WI38 (cell line): ENCODE measurements around the gene LPP.

Experiments used
- H3K4me3 ChIP-seq: 2 replicates; pipeline ENCODE4 v1.5.1; 2011; ENCODE audit warnings: low read depth, mild to moderate bottlenecking, control low read depth, low read length
- CTCF ChIP-seq: IDR thresholded peaks from 2 replicates; pipeline ENCODE4 v1.5.1; 2012; ENCODE audit warnings: low read depth, mild to moderate bottlenecking, control low read depth, low read length

Gene LPP

GRCh38 chr3:188177721-188178120, 23.8 kb downstream of the LPP start:
- no peak for TF ChIP-seq CTCF
- no peak overlapping the region for H3K4me3 ChIP-seq

GRCh38 chr3:188178293-188178936, 24.5 kb downstream of the LPP start:
- H3K4me3 ChIP-seq, result no peak overlapping the region
- no peak for TF ChIP-seq CTCF

- no peak for TF ChIP-seq CTCF
- H3K4me3 ChIP-seq, result no peak overlapping the region
These were observed 25.3 kb downstream of the LPP start for GRCh38 chr3:188179006-188179966.

GRCh38 chr3:188180114-188180513, 26.2 kb downstream of the LPP start:
- H3K4me3 ChIP-seq, result no peak overlapping the region
- no peak for TF ChIP-seq CTCF

- TF ChIP-seq CTCF, result no peak
These were observed 29.5 kb downstream of the LPP start for GRCh38 chr3:188183452-188183851.

GRCh38 chr3:188184160-188184559, 30.2 kb downstream of the LPP start:
- TF ChIP-seq CTCF, result no peak
- H3K4me3 ChIP-seq, result no peak overlapping the region

More at GRCh38 chr3:188183452-188183851, 29.5 kb downstream of the LPP start:
- H3K4me3 ChIP-seq, result no peak overlapping the region

GRCh38 chr3:188184649-188185048, 30.7 kb downstream of the LPP start:
- H3K4me3 ChIP-seq, result no peak overlapping the region
- TF ChIP-seq CTCF, result no peak
